Stimulated activated CD4-positive, alpha-beta T cell treated with anti-CD3 and anti-CD28 coated beads, Interleukin-12 subunit alpha, Interleukin-12 subunit beta, amount 100 ng/mL, for 4 hours (primary cell): Measurements from ENCODE around the gene PARP12.

ENCODE experiments used
- DNase-seq: peaks from one replicate; pipeline ENCODE4 v3.0.0-alpha.2; 2020

PARP12 gene

GRCh38 chr7:139987691-139988516, 74.8 kb downstream of the PARP12 start:
- DNase-seq, result no peak

- DNase-seq, result no peak
Measured at GRCh38 chr7:139985811-139986210, 76.9 kb downstream of the PARP12 start.

- DNase-seq, result no peak
Measured at GRCh38 chr7:139984642-139985539, 77.9 kb downstream of the PARP12 start.

GRCh38 chr7:139982927-139983920, 79.5 kb downstream of the PARP12 start:
- DNase-seq, result no peak

GRCh38 chr7:139981511-139981895, 81.2 kb downstream of the PARP12 start:
- no peak for DNase-seq

GRCh38 chr7:139976838-139977656, 85.7 kb downstream of the PARP12 start:
- DNase-seq, result no peak

- no peak for DNase-seq
Measured at GRCh38 chr7:139976055-139976837, 86.5 kb downstream of the PARP12 start.

GRCh38 chr7:139974179-139974811, 88.5 kb downstream of the PARP12 start:
- no peak for DNase-seq
